OCI-LY7 (cell line): Measurements from ENCODE around the gene NID2.

ENCODE experiments used
- EZH2phosphoT487 ChIP-seq: fragments of 200-600 bp; sonication (generic); IDR thresholded peaks from 2 replicates; pipeline ENCODE4 v1.6.1; 2018; ENCODE audit warnings: low read depth, borderline replicate concordance, mild to moderate bottlenecking, mixed run types, antibody characterized with exemption, low read length, moderate library complexity, mixed read lengths
- TF ChIP-seq, protein P1 (sequence below): fragments of 200-600 bp; sonication (generic); conservative IDR thresholded peaks from 2 replicates; pipeline ENCODE4 v1.5.1; 2014; ENCODE audit warnings: mild to moderate bottlenecking, antibody characterized with exemption, low read length, moderate library complexity, mixed read lengths

DNA sequence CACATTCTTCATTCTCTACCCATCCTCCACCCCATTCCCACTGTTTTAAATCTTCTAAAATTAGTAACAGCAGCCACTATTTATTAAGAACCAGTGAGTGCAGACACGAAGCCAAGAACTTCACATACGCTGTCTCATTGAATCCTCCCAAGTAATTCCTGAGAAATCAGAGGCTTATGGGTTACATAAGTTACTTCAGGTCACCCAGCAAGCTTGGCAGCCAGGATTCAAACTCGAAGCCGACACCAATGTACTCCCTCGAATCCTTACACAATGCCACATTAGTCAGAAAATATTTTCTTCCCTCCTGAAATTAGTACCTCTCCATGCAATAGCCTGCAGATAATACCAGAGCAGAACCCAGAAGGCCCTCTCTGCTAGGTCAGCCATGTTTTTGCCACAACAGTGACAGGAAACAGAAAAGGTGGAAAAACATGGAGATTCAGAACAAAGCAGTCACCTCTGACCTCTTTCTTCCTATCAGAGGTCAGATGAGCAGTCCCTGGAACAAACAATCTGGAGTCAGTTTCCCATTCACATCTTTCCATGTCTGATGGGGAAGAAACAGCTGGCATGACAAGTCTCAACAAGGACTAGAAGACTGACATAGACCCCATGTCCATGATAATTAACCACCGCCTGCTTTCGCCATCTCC, 16.4 kb downstream of the NID2 start:
- TF ChIP-seq, protein P1, sequence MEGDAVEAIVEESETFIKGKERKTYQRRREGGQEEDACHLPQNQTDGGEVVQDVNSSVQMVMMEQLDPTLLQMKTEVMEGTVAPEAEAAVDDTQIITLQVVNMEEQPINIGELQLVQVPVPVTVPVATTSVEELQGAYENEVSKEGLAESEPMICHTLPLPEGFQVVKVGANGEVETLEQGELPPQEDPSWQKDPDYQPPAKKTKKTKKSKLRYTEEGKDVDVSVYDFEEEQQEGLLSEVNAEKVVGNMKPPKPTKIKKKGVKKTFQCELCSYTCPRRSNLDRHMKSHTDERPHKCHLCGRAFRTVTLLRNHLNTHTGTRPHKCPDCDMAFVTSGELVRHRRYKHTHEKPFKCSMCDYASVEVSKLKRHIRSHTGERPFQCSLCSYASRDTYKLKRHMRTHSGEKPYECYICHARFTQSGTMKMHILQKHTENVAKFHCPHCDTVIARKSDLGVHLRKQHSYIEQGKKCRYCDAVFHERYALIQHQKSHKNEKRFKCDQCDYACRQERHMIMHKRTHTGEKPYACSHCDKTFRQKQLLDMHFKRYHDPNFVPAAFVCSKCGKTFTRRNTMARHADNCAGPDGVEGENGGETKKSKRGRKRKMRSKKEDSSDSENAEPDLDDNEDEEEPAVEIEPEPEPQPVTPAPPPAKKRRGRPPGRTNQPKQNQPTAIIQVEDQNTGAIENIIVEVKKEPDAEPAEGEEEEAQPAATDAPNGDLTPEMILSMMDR: no peak
- TF ChIP-seq EZH2phosphoT487: no peak
